Keratinocyte (primary cell): ENCODE results near the gene PDIA3. TPM values are rescaled to one million over a fixed set of nuclear protein-coding genes. Genes with fewer than 3 reads are reported as not detected.
"Not testable (repeated sequence)": the region's sequence is repeated elsewhere in the genome, so short reads cannot be mapped to it uniquely, and the experiment has no call there.

Source experiments
- DNase-seq: peaks from one replicate; pipeline ENCODE4 v3.0.0-alpha.2; 2011; ENCODE audit warnings: low read depth, missing footprints, low spot score
- FAIRE-seq: peaks from 2 replicates; lab custom pipeline; 2011; peaks lifted over from hg19 to GRCh38; lab: Jason Lieb, UNC
- H2AFZ ChIP-seq: 2 replicates; pipeline ENCODE4 v1.6.0; 2012; ENCODE audit warnings: low read length, control low read depth, inconsistent platforms; ENCODE audit not compliant: control insufficient read depth
- H3K27ac ChIP-seq: 2 replicates; pipeline ENCODE4 v1.5.1; 2011; ENCODE audit warnings: low read length; ENCODE audit not compliant: control insufficient read depth, insufficient read depth
- H3K27me3 ChIP-seq: 3 replicates; pipeline ENCODE4 v1.6.0; 2011; ENCODE audit warnings: low read length; ENCODE audit not compliant: control insufficient read depth, insufficient read depth; ENCODE audit errors: extremely low read depth
- H3K36me3 ChIP-seq, 2 experiments: 2 replicates in 1 of 2; 3 replicates in 1 of 2; pipeline ENCODE4 v1.5.1; 2011; ENCODE audit warnings: low read length in 2 of 2, mild to moderate bottlenecking in 1 of 2; ENCODE audit not compliant: control insufficient read depth in 2 of 2, insufficient read depth in 2 of 2; ENCODE audit errors: extremely low read depth in 1 of 2
- H3K4me1 ChIP-seq: 3 replicates; pipeline ENCODE4 v1.5.1; 2011; ENCODE audit warnings: low read length; ENCODE audit not compliant: control insufficient read depth, insufficient read depth; ENCODE audit errors: extremely low read depth
- H3K4me2 ChIP-seq: 3 replicates; pipeline ENCODE4 v1.6.0; 2011; ENCODE audit warnings: low read depth, low read length; ENCODE audit not compliant: control insufficient read depth, insufficient read depth; ENCODE audit errors: extremely low read depth
- H3K4me3 ChIP-seq, 3 experiments: fragments of 200-600 bp in 1 of 3; sonication (generic) in 1 of 3; 2 replicates in 2 of 3; 3 replicates in 1 of 3; pipeline ENCODE4 v1.5.1; 2011 to 2016; ENCODE audit warnings: low read length in 3 of 3, mild to moderate bottlenecking in 3 of 3, control low read depth in 2 of 3, inconsistent platforms in 1 of 3, low read depth in 1 of 3, mixed read lengths in 1 of 3, mixed run types in 1 of 3, moderate library complexity in 1 of 3; ENCODE audit not compliant: control insufficient read depth in 2 of 3, insufficient read depth in 2 of 3; ENCODE audit errors: extremely low read depth in 1 of 3
- H3K79me2 ChIP-seq: 2 replicates; pipeline ENCODE4 v1.6.0; 2012; ENCODE audit warnings: low read length; ENCODE audit not compliant: control insufficient read depth, insufficient read depth
- H3K9ac ChIP-seq: 3 replicates; pipeline ENCODE4 v1.6.0; 2011; ENCODE audit warnings: low read length; ENCODE audit not compliant: control insufficient read depth, insufficient read depth; ENCODE audit errors: extremely low read depth
- H3K9me1 ChIP-seq: 3 replicates; pipeline ENCODE4 v1.6.0; 2011; ENCODE audit warnings: low read length; ENCODE audit not compliant: control insufficient read depth, insufficient read depth; ENCODE audit errors: extremely low read depth
- H3K9me3 ChIP-seq: 2 replicates; pipeline ENCODE4 v1.5.1; 2012; ENCODE audit warnings: low read depth, low read length; ENCODE audit not compliant: control insufficient read depth
- H4K20me1 ChIP-seq: 3 replicates; pipeline ENCODE4 v1.6.0; 2011; ENCODE audit warnings: low read length; ENCODE audit not compliant: control insufficient read depth, insufficient read depth; ENCODE audit errors: extremely low read depth
- CTCF ChIP-seq, 3 experiments: IDR thresholded peaks in 1 of 3; conservative IDR thresholded peaks in 1 of 3; optimal IDR thresholded peaks in 1 of 3; 2 replicates in 2 of 3; 3 replicates in 1 of 3; pipeline versions ENCODE3 to v1.5.1; 2011; ENCODE audit warnings: low read length in 3 of 3, mild to moderate bottlenecking in 3 of 3, moderate library complexity in 2 of 3, control low read depth in 1 of 3, inconsistent platforms in 1 of 3; ENCODE audit not compliant: insufficient read depth in 2 of 3; ENCODE audit errors: extremely low read depth in 1 of 3
- EZH2 ChIP-seq: IDR thresholded peaks from one replicate; pipeline ENCODE4 v1.6.1; 2012; ENCODE audit warnings: inconsistent platforms, mild to moderate bottlenecking, low read length, moderate library complexity
- dilution Hi-C: fragments of 300-500 bp; cut with MboI; formaldehyde crosslinking; loops from one replicate; pipeline ENCODE4 v1.7.0; 2020; ENCODE audit warnings: low sequenced_read_pairs; ENCODE audit not compliant: extremely low pct_ligation_motif_present
- polyA plus RNA-seq, 5 experiments: library from polyadenylated mRNA; depleted of rRNA in 3 of 5; stranded (reverse) in 3 of 5; stranded (forward) in 1 of 5; unstranded in 1 of 5; fragments of >200 nt; gene quantifications; 1 replicate in 1 of 5; 2 replicates in 3 of 5; 3 replicates in 1 of 5; pipeline versions ENCODE4 v1.2.1 to v1.2.3, GENCODE V29; 2011 to 2012; ENCODE audit warnings: missing spikeins in 2 of 5, low read depth in 1 of 5, low replicate concordance in 1 of 5

Gene PDIA3
- polyA plus RNA-seq, 1 donor (not counting 4 experiments of a cell fraction or from before 2014, with no cell fraction given) = 338 TPM

- FAIRE-seq (no peak), DNase-seq (no peak)
- Histone ChIP-seq H3K36me3 (peaks cover 13 to 31% of the 10 kb centered on the region in 2 experiments), H3K79me2 (peaks cover 17% of the 10 kb centered on the region), H3K27ac (peak within 1 kb of the TSS; percentile 68), H4K20me1 (no peaks in the 10 kb centered on the region), H3K4me1 (peaks cover 5% of the 10 kb centered on the region), H3K27me3 (no peaks in the 10 kb centered on the region), H3K9ac (peak within 1 kb of the TSS; percentile 80), H3K4me2 (peak within 1 kb of the TSS; percentile 66), H3K9me1 (no peaks in the 10 kb centered on the region), H3K9me3 (no peaks in the 10 kb centered on the region), H2AFZ (peak within 1 kb of the TSS; percentile 92), H3K4me3 (peak within 1 kb of the TSS; percentile 60 to 84 (median 72))
- dilution Hi-C loops = no loop called here
- no peak for TF ChIP-seq EZH2
- no peak for TF ChIP-seq CTCF (optimal IDR thresholded peaks at IDR 0.05 in 1 of 3, IDR thresholded peaks at IDR 0.05 in 1 of 3, conservative IDR thresholded peaks at IDR 0.05 in 1 of 3; ENCODE audit: extremely low read depth in 1 of 3, insufficient read depth in 2 of 3, low read length in 3 of 3)
These were observed 53.7 kb downstream of the PDIA3 start, which contains the start of gene SERINC4 for GRCh38 chr15:43799945-43800285. SERINC4 (minus strand) TSS chr15:43800220; CDS start chr15:43799986, 234 bp downstream.

GRCh38 chr15:43800286-43801141 lies 54.3 kb downstream of the PDIA3 start, which contains the start of gene HYPK:
HYPK (plus strand) TSS chr15:43800599; CDS start chr15:43800623, 24 bp downstream.
- H3K27ac ChIP-seq = peak within 1 kb of the TSS; percentile 68
- H3K9me1 ChIP-seq = no peaks in the 10 kb centered on the region
- no peaks in the 10 kb centered on the region for H3K27me3 ChIP-seq
- H4K20me1 ChIP-seq = no peaks in the 10 kb centered on the region
- H3K9me3 ChIP-seq = no peaks in the 10 kb centered on the region
- TF ChIP-seq EZH2 (no peak), CTCF (optimal IDR thresholded peaks at IDR 0.05 in 1 of 3, IDR thresholded peaks at IDR 0.05 in 1 of 3, conservative IDR thresholded peaks at IDR 0.05 in 1 of 3; ENCODE audit: extremely low read depth in 1 of 3, insufficient read depth in 2 of 3, low read length in 3 of 3) (no peak)
- peak within 1 kb of the TSS; percentile 92 for H2AFZ ChIP-seq
- peak within 1 kb of the TSS; percentile 66 for H3K4me2 ChIP-seq
- DNase-seq (no peak), FAIRE-seq (peak; percentile 86)
- H3K4me1 ChIP-seq = peaks cover 5% of the 10 kb centered on the region
- H3K79me2 ChIP-seq = peaks cover 12% of the 10 kb centered on the region
- H3K9ac ChIP-seq = peak within 1 kb of the TSS; percentile 80
- dilution Hi-C loops = no loop called here
- peaks cover 11 to 25% of the 10 kb centered on the region in 2 experiments for H3K36me3 ChIP-seq
- H3K4me3 ChIP-seq = peak within 1 kb of the TSS; percentile 60 to 84 (median 72)

- Histone ChIP-seq H3K36me3 (peaks cover 8 to 17% of the 10 kb centered on the region in 2 experiments), H3K79me2 (peaks cover 12% of the 10 kb centered on the region)
- H3K9me3 ChIP-seq, H3K4me3 ChIP-seq, H2AFZ ChIP-seq, H3K27me3 ChIP-seq, H3K9ac ChIP-seq, H4K20me1 ChIP-seq, dilution Hi-C loops, H3K27ac ChIP-seq, FAIRE-seq, H3K4me2 ChIP-seq, DNase-seq, H3K4me1 ChIP-seq, H3K9me1 ChIP-seq: not testable (repeated sequence)
These were observed 56.4 kb downstream of the PDIA3 start for GRCh38 chr15:43802676-43803075.
